Chondrocyte (in vitro differentiated cells): Measurements from ENCODE around the gene NPLOC4. TPM values are rescaled to one million over a fixed set of nuclear protein-coding genes. Genes with fewer than 3 reads are reported as not detected.

ENCODE experiments used
- DNase-seq: peaks from one replicate; pipeline ENCODE4 v3.0.0; 2021; ENCODE audit warnings: mixed read lengths, low spot score
- H3K27ac Mint-ChIP-seq: one replicate; pipeline ENCODE4 v1.8.0; 2021; ENCODE audit warnings: mild to moderate bottlenecking, moderate library complexity, mixed read lengths; ENCODE audit not compliant: unreplicated experiment
- H3K27me3 Mint-ChIP-seq: 2 replicates; pipeline ENCODE4 v1.8.0; 2021; ENCODE audit warnings: low read depth, mixed read lengths
- H3K36me3 Mint-ChIP-seq: 2 replicates; pipeline ENCODE4 v1.8.0; 2021; ENCODE audit warnings: low read depth, mixed read lengths
- H3K4me1 Mint-ChIP-seq: 2 replicates; pipeline ENCODE4 v1.8.0; 2021; ENCODE audit warnings: low read depth, mild to moderate bottlenecking, mixed read lengths
- H3K4me3 Mint-ChIP-seq: one replicate; pipeline ENCODE4 v1.8.0; 2021; ENCODE audit warnings: mild to moderate bottlenecking, moderate library complexity, mixed read lengths; ENCODE audit not compliant: unreplicated experiment
- H3K9me3 Mint-ChIP-seq: 2 replicates; pipeline ENCODE4 v1.8.0; 2021; ENCODE audit warnings: low read depth, mixed read lengths
- total RNA-seq: library from RNA; stranded (reverse); gene quantifications from 3 replicates; pipeline ENCODE4 v1.2.1, GENCODE V29; 2021
- TF ChIP-seq, protein P1 (sequence below): fragments of 200-600 bp; sonication (generic); IDR thresholded peaks from 2 replicates; pipeline ENCODE4 v1.5.0; 2021; ENCODE audit warnings: antibody characterized with exemption, mild to moderate bottlenecking, moderate library complexity

The NPLOC4 gene
- total RNA-seq, 1 donor from 2014 or later, result 110 TPM

DNA sequence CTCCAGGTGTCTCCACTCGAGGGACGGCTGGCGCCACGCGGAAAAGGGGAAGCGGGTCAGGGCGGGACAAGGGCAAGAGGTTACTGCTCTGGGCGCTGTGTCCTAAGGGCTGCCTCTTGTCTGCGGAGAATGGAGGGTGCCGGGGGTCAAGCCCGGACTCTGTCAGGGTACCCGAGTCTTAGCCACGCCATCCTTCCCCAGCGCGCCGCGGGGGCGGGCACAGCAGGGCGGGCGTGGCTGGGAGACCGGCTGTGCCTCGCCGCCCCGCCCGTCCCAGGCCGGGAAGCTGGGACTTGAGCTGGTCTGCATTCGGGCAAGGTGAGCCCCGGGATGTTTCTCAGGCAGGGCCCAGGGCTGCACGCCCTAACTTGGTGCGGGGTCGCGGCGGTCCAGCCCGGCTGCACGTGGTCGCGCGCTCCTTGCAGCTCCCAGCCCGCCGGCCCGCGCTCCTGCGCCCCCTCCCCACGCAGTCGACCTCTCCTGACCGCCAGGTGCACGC is 118.1 kb downstream of the NPLOC4 start:
- Mint-ChIP-seq H3K27me3 (no peaks in the 10 kb centered on the region), H3K27ac (peak overlapping the region; percentile 22), H3K4me1 (peaks cover 33% of the 10 kb centered on the region), H3K9me3 (no peaks in the 10 kb centered on the region), H3K36me3 (no peaks in the 10 kb centered on the region), H3K4me3 (peak overlapping the region; percentile 87)
- DNase-seq, result peak; percentile 88
- TF ChIP-seq, protein P1, sequence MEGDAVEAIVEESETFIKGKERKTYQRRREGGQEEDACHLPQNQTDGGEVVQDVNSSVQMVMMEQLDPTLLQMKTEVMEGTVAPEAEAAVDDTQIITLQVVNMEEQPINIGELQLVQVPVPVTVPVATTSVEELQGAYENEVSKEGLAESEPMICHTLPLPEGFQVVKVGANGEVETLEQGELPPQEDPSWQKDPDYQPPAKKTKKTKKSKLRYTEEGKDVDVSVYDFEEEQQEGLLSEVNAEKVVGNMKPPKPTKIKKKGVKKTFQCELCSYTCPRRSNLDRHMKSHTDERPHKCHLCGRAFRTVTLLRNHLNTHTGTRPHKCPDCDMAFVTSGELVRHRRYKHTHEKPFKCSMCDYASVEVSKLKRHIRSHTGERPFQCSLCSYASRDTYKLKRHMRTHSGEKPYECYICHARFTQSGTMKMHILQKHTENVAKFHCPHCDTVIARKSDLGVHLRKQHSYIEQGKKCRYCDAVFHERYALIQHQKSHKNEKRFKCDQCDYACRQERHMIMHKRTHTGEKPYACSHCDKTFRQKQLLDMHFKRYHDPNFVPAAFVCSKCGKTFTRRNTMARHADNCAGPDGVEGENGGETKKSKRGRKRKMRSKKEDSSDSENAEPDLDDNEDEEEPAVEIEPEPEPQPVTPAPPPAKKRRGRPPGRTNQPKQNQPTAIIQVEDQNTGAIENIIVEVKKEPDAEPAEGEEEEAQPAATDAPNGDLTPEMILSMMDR, result no peak

DNA sequence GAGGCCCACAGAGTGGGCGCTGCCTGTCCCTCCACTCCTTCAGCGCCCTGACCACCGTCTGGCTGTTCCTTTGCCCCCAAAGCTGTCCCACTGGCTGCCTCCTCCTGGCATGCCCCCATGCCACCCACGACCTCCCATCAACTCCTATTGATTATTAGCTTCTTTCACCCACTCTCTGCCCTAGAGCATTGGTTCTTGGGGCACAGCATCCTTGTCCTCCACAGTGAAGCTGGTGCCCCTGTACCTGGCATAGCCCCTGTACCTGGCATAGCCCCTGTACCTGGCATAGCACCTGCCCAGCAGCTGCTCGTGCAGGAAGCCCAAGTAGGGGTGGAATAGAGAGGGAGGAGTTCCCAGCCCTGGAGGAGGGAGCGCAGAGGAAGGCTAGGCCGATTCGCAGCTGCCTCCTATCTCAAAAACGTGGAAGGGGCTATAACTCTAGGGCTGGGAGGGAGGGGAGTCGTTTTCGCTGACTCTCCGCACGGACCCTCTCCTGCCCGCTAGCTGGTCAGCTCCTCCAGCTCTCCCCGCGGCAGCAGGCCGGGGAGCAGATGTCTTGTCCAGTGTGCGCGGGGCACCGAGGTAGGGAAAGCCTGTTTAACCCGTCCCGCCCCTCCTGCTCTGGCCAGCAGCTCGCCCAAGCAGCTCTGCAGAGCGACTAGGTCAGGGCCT is 118.7 kb downstream of the NPLOC4 start:
- Mint-ChIP-seq H3K9me3 (no peaks in the 10 kb centered on the region), H3K4me1 (peaks cover 27% of the 10 kb centered on the region), H3K36me3 (no peaks in the 10 kb centered on the region), H3K27ac (peak overlapping the region; percentile 70), H3K4me3 (peak overlapping the region; percentile 87), H3K27me3 (no peaks in the 10 kb centered on the region)
- TF ChIP-seq, protein P1, result no peak
- DNase-seq, result no peak

DNA sequence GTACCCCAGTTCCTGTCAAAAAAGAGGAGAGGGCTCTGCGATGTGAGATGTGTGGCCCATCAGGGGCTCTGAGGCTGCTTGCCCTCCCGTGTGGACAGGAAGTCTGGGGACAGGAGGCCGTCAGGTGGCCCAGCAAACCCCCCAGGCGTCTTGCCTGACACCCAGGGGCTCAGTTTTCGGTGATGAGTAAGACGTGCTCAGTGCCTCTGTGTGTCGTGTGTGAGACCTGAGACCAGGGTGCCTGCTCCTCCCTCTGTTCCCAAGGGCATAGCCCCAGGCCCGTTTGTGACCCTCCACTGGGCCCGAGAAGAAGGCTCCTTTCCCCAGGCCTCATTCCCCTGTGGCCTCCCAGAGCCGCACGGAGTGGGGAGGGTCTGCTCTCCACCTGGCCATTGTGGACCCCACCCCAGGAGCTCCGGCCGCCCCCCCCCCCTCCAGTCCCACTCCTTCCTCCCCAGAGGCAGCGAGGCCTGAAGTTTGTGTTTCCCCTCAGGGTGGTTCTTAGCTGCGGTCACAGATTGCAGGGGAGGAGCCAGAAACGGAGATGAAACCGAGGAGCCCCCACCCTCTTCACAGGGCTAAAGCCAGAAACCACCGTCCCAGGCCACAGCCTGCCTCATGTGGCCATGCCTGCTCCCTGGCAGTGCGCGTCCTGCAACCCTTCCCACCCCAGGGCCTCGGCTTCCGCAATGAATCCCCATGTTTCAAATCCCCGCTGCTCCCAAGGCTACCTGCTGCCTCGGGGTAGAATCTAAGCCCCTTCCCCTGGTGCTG is 119.4 kb downstream of the NPLOC4 start:
- Mint-ChIP-seq H3K4me3 (peak overlapping the region; percentile 87), H3K27ac (peak overlapping the region; percentile 70), H3K27me3 (no peaks in the 10 kb centered on the region), H3K9me3 (no peaks in the 10 kb centered on the region), H3K36me3 (no peaks in the 10 kb centered on the region), H3K4me1 (peaks cover 26% of the 10 kb centered on the region)
- TF ChIP-seq, protein P1, result no peak
- peak; percentile 75 for DNase-seq

DNA sequence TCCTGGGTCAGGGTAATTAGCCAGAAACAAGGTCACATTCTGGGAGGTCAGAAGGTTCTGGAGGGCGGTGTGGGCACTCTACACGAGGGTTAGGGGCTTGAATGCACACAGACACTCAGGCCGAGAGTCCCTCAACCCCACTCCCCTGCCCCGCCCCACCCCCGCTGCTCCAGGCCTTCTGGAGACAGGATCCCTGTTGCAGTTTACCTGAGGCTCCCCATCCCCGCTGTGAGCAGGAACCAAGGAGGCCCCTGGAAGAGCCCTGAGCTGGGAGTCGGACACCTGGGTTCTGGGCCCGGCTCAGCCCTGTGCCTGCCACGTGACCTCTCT is 119.9 kb downstream of the NPLOC4 start:
- Mint-ChIP-seq H3K4me1 (peaks cover 26% of the 10 kb centered on the region), H3K36me3 (peaks cover 3% of the 10 kb centered on the region), H3K4me3 (peak overlapping the region; percentile 87), H3K27me3 (no peaks in the 10 kb centered on the region), H3K9me3 (no peaks in the 10 kb centered on the region), H3K27ac (peak overlapping the region; percentile 84)
- no peak for DNase-seq
- TF ChIP-seq, protein P1, result no peak

DNA sequence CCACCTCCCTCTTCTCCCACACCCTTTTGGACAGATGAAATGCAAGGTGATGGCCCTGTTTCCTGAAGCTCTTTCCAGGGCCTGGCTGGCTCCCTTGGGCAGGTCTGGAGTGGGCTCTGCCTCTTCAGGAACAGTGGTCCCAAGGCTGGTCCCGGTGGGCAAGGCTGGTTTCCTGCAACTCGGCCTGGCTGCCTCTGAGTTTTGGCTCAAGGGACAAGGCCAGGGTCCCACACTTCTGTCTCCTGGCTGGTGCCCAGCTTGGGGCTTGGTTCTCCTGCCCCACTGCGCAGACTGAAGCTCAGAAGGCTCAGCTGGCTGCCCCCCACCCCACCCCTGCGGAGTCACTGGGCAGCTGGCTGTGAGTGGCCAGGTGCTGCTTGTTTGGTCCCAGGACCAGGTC is 120.5 kb downstream of the NPLOC4 start:
- H3K36me3 Mint-ChIP-seq, result peaks cover 8% of the 10 kb centered on the region
- peaks cover 26% of the 10 kb centered on the region for H3K4me1 Mint-ChIP-seq
- TF ChIP-seq, protein P1, result no peak
- peak; percentile 82 for DNase-seq
- H3K9me3 Mint-ChIP-seq, result no peaks in the 10 kb centered on the region
- peak overlapping the region; percentile 87 for H3K4me3 Mint-ChIP-seq
- H3K27ac Mint-ChIP-seq, result peak overlapping the region; percentile 84
- H3K27me3 Mint-ChIP-seq, result no peaks in the 10 kb centered on the region
